K562 (cell line): Measurements from ENCODE around the gene MED29. TPM values are rescaled to one million over a fixed set of nuclear protein-coding genes. Genes with fewer than 3 reads are reported as not detected.

Experiments used
- AFF4 ChIP-seq: sonication (generic); formaldehyde crosslinking; IDR thresholded peaks from 2 replicates; pipeline ENCODE4 v1.8.0; 2023; ENCODE audit warnings: mild to moderate bottlenecking, missing genetic modification reagents
- BCOR ChIP-seq: fragments of 450-650 bp; IDR thresholded peaks from 2 replicates; pipeline ENCODE4 v1.6.1; 2016
- BHLHE40 ChIP-seq: IDR thresholded peaks from 2 replicates; pipeline ENCODE4 v1.6.1; 2011; ENCODE audit warnings: low read length, improper control_type of control experiment
- CTCFL ChIP-seq: IDR thresholded peaks from 2 replicates; pipeline ENCODE4 v1.6.1; 2011; ENCODE audit warnings: borderline replicate concordance, low read depth, mild to moderate bottlenecking, moderate library complexity, low read length; ENCODE audit not compliant: insufficient read depth, poor library complexity, severe bottlenecking
- LEF1 ChIP-seq: fragments of 450-650 bp; IDR thresholded peaks from 2 replicates; pipeline ENCODE4 v1.6.1; 2016; ENCODE audit warnings: mild to moderate bottlenecking
- MBD2 ChIP-seq: sonication (generic); IDR thresholded peaks from 2 replicates; pipeline ENCODE4 v1.6.1; 2016; ENCODE audit warnings: low read depth, borderline replicate concordance
- MTF1 ChIP-seq: fragments of 250-450 bp; sonication (Bioruptor Pico); IDR thresholded peaks from 2 replicates; pipeline ENCODE4 v1.9.0; 2021; ENCODE audit warnings: moderate library complexity, mild to moderate bottlenecking, inconsistent platforms, borderline replicate concordance
- NCOA4 ChIP-seq: fragments of 450-650 bp; IDR thresholded peaks from 2 replicates; pipeline ENCODE4 v1.6.1; 2018; ENCODE audit warnings: mild to moderate bottlenecking; ENCODE audit not compliant: partially characterized antibody
- NR3C1 ChIP-seq: sonication (generic); formaldehyde crosslinking; IDR thresholded peaks from 2 replicates; pipeline ENCODE4 v1.8.1; 2022; ENCODE audit warnings: missing genetic modification reagents
- SREBF2 ChIP-seq: sonication (generic); formaldehyde crosslinking; IDR thresholded peaks from 2 replicates; pipeline ENCODE4 v1.4.0; 2020; ENCODE audit warnings: mild to moderate bottlenecking, missing genetic modification reagents
- ZBED1 ChIP-seq: IDR thresholded peaks from 2 replicates; pipeline ENCODE4 v1.6.1; 2014
- polyA plus RNA-seq, 8 experiments: library from polyadenylated mRNA; depleted of rRNA in 4 of 8; stranded (reverse) in 5 of 8; unstranded in 3 of 8; fragments of >200 nt; fragmentation: Nextera tagmentation in 2 of 8; fragmentation: Illumina TruSeq in 1 of 8; extraction: Ambion mirVana in 2 of 8; extraction: Trizol in 1 of 8; gene quantifications; 2 replicates each; pipeline versions ENCODE4 v1.2.1 to v1.2.3, GENCODE V29; 2011 to 2014; ENCODE audit warnings: inconsistent platforms in 1 of 8, missing spikeins in 1 of 8
- total RNA-seq, 7 experiments: library from RNA; depleted of rRNA in 6 of 7; stranded (reverse); fragments of >200 nt in 6 of 7; fragmentation: Illumina TruSeq in 2 of 7; extraction: Trizol in 2 of 7; gene quantifications; 2 replicates each; pipeline versions ENCODE4 v1.2.1 to v1.2.3, GENCODE V29; 2011 to 2021; ENCODE audit warnings: low replicate concordance in 1 of 7
- TF ChIP-seq, protein P1 (sequence below): conservative IDR thresholded peaks from 2 replicates; pipeline ENCODE4 v1.6.1; 2011; ENCODE audit warnings: low read depth, mild to moderate bottlenecking, low read length; ENCODE audit not compliant: control insufficient read depth
- TF ChIP-seq, protein P2 (sequence below): sonication (generic); formaldehyde crosslinking; IDR thresholded peaks from 2 replicates; pipeline ENCODE4 v1.8.1; 2023; ENCODE audit warnings: mild to moderate bottlenecking, missing genetic modification reagents, moderate library complexity
- TF ChIP-seq, protein P3 (sequence below): sonication (generic); formaldehyde crosslinking; IDR thresholded peaks from 2 replicates; pipeline ENCODE4 v1.8.1; 2023; ENCODE audit warnings: mild to moderate bottlenecking, missing genetic modification reagents

Gene MED29
- total and polyA plus RNA-seq, 9 of the 15 experiments (the other 6 are each of a cell fraction or from before 2014, with no cell fraction given) = 1.8 to 22.6 (median 12.4) TPM

DNA sequence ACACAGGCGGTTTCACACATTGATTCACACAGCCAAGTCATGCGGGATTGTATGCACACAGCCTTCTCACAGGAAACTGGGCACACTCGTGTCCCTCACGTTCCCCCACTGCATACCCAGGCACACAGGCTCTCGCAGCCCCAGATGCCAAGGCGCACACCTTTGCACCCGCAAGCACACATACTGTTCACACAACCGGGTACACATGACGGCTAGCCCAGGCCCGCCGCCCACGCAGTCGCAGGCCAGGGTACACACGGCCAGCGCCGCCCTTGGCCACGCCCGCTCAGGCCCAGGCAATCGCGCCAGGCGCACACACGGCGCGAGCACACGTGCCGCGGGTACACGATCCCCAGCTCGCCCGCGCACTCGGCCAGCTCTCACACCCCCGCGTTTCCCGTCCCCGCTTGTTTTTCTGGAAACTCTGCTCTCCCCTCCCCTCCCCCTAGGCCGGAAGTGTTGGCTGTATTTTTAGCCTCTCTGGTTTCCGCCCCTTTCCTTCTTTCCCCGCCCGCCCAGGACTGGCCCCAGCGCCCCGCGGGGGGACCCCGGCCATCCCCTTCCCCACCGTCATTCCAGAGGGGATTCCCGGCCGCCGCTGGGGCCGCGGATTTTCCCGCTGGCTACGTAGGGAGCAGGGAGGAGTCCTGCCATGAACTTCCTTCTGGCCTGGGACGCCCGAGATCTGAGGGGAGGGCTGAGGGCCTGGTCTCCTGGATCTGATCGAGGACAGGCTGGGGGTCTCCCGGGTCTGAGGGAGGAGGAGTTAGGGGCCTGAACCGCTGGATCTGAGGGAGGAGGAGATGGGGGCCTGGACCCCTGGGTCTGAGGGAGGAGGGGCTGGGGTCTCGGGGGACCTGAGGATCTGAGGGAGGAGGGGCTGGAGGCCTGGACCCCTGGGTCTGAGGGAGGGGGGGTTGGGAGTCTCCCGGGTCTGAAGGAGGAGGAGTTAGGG is 11.4 kb downstream of the MED29 start (continued):
- TF ChIP-seq BCOR (peak; percentile 52), BHLHE40 (peak; percentile 98), NR3C1 (CRISPR knock-in tag) (0 out of 2 replicates have a peak, but pooled peaks have one; percentile 16), NCOA4 (no peak), MTF1 (CRISPR knock-in tag) (no peak), MBD2 (0 out of 2 replicates have a peak, but pooled peaks have one; percentile 14), CTCFL (peak; percentile 73), LEF1 (peak; percentile 90), AFF4 (CRISPR knock-in tag) (peak; percentile 51; the same call in 1 of the 2 replicates), ZBED1 (0 out of 2 replicates have a peak, but pooled peaks have one; percentile 16), SREBF2 (CRISPR knock-in tag) (no peak)
- TF ChIP-seq, protein P1, sequence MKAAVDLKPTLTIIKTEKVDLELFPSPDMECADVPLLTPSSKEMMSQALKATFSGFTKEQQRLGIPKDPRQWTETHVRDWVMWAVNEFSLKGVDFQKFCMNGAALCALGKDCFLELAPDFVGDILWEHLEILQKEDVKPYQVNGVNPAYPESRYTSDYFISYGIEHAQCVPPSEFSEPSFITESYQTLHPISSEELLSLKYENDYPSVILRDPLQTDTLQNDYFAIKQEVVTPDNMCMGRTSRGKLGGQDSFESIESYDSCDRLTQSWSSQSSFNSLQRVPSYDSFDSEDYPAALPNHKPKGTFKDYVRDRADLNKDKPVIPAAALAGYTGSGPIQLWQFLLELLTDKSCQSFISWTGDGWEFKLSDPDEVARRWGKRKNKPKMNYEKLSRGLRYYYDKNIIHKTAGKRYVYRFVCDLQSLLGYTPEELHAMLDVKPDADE = peak; percentile 87
- TF ChIP-seq, protein P2, sequence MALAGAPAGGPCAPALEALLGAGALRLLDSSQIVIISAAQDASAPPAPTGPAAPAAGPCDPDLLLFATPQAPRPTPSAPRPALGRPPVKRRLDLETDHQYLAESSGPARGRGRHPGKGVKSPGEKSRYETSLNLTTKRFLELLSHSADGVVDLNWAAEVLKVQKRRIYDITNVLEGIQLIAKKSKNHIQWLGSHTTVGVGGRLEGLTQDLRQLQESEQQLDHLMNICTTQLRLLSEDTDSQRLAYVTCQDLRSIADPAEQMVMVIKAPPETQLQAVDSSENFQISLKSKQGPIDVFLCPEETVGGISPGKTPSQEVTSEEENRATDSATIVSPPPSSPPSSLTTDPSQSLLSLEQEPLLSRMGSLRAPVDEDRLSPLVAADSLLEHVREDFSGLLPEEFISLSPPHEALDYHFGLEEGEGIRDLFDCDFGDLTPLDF (CRISPR knock-in tag) = peak; percentile 43; the same call in 1 of the 2 replicates
- TF ChIP-seq, protein P3, sequence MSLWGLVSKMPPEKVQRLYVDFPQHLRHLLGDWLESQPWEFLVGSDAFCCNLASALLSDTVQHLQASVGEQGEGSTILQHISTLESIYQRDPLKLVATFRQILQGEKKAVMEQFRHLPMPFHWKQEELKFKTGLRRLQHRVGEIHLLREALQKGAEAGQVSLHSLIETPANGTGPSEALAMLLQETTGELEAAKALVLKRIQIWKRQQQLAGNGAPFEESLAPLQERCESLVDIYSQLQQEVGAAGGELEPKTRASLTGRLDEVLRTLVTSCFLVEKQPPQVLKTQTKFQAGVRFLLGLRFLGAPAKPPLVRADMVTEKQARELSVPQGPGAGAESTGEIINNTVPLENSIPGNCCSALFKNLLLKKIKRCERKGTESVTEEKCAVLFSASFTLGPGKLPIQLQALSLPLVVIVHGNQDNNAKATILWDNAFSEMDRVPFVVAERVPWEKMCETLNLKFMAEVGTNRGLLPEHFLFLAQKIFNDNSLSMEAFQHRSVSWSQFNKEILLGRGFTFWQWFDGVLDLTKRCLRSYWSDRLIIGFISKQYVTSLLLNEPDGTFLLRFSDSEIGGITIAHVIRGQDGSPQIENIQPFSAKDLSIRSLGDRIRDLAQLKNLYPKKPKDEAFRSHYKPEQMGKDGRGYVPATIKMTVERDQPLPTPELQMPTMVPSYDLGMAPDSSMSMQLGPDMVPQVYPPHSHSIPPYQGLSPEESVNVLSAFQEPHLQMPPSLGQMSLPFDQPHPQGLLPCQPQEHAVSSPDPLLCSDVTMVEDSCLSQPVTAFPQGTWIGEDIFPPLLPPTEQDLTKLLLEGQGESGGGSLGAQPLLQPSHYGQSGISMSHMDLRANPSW (CRISPR knock-in tag) = no peak; the same call in 1 of the 2 replicates
